H4 (cell line): ENCODE data around the gene MLXIP. TPM values are rescaled to one million over a fixed set of nuclear protein-coding genes. Genes with fewer than 3 reads are reported as not detected.

ENCODE experiments used
- DNase-seq: peaks from one replicate; pipeline ENCODE4 v3.0.0-alpha.2; 2015; ENCODE audit warnings: low spot score
- total RNA-seq: library from RNA; depleted of rRNA; stranded (reverse); fragments of >200 nt; shearing (Covaris generic); gene quantifications from 2 replicates; pipeline ENCODE4 v1.2.3, GENCODE V29; 2014; rRNA removed

The MLXIP gene
- total RNA-seq, 1 experiment from 2014 or later, result 5.0 TPM

DNA sequence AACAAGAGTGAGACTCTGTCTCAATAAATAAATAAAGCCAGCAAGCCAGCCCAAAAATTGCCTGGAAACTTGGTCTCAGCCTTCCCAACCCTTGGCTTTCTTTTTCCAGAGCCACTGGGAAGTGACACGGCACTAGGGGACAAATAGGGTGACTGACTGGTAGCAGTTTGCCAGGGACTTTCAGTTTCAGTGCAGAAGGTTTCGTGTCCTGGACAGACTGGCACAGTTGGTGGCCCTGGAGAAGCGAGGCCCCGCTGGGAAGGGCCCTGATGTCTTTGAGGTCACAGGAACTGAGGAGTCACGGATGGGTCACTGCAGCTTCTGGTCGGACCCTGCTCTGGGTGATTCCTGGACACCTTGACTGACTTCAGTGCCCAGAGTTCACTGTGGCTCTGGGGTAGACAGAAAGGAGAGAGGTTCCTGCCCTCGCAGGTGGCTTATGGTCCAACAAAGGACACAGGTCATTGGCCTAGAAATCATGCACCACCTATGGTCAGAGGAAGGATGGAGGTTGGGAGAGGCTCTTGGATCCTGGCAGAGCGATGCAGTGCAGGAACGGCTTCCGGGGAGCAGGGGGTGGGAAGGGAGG, 107.0 kb downstream of the MLXIP start:
- DNase-seq, result no peak

DNA sequence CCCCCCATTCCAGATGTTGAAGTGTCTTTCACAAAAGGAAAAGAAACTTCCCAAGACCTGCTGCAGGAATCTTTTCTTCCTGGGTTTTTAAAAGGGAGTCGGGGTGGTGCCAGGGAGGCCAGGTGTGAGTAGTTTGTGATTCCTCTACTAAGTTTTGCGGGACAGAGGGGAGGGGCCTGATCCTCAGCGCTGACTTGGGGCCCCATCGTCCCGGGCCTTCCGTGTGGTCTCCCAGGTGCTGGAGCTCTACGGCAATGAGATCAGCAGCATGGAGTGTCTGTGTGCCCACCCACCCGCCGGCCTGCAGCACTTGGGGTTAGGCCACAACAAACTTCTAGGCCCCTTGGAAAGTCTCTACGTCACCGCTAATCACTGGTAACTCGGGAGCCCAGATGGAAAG, 108.9 kb downstream of the MLXIP start:
- no peak for DNase-seq

DNA sequence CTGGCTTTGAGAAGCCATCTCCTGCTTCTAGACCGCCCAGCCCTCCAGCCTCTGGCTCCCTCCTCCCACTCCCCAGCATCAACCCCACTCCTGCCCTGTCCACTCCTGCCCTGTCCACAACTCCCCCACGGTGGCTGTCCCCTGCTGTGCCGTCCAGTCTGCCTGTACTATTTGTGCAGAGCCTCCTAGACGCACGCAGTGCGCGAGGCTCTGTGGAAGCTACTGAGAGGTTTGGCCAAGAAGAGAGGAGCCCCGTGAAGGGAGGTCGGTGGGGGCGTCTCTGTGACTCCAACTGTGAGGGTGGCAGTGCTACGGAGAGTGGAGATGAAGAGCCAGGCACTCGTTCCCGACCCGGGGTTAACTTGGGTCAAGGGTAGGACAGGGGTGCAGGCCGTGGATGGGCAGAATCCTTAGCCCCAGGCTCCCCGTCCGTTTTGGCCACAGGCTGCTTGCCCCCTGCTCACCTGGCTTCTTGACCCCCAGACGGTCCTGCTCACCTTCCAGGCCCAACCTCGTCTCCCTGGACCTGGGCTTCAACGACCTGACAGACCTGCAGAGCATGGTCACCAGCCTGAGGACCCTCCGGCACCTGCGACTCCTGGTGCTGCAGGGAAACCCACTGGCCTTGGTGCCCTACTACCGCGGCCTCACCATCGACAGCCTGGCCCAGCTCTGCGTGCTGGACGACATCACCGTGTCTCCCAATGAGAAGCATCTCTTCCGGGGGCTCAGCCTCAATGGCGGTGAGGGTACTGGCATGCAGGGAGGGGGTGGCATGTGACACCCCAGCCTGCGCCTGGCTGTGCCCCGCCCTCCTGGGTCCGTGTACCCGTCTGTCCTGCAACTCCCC, 111.3 kb downstream of the MLXIP start:
- DNase-seq, result no peak

DNA sequence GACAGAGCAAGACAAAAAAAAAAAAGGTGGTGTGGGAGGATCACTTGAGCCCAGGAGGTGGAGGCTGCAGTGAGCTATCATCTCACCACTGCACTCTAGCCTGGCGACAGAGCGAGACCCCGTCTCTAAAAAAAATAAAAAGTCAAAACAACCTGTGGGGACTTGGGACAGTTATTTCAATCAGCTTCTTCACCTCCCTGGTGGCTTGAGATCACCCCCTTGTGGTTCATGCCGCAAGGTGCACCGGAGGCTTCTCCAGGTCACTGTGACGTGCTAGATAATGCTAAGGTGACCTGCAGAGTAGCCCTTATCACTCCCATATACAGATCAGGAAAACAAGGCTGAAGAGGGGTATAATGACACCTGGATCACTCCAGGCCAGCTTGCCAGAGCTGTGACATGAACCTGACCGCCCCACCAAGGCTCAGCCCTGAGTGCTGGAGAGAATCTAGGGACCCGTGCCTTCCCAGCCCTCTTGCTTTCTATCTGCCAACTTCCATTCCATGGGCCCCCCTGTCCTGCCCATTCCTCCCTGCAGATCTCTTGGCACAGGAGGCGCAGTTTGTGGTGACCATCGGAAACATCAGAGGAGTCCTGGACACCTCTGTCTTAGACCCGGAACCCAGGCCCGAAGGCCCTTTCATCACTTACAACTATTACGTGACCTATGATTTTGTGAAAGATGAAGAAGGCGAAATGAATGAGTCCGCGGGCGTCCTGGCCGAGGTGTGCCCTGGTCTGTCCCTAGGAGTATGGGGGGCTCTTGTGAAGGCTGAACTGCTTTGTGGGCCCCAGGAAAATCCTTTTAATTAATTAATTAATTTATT, 112.5 kb downstream of the MLXIP start:
- peak; percentile 63 for DNase-seq

DNA sequence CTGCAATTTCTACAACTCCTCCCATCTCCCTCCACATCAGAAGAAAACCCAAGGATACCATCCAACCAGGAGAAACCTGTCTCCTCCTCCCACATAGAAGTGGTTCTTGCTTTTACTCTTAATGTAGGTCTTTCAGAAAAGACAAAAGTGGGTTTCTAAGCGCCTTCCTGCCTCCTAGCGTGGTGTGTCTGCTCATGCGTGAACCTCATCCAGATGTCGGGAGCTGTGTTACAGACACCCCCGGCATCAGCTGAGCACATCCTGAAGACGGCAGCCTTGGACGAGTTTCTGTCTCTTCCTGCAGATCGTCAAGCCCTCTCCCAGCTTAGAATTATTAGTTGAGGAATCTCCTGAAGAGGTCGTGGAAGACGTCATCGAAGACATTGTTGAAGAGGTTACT, 113.9 kb downstream of the MLXIP start:
- DNase-seq, result no peak

DNA sequence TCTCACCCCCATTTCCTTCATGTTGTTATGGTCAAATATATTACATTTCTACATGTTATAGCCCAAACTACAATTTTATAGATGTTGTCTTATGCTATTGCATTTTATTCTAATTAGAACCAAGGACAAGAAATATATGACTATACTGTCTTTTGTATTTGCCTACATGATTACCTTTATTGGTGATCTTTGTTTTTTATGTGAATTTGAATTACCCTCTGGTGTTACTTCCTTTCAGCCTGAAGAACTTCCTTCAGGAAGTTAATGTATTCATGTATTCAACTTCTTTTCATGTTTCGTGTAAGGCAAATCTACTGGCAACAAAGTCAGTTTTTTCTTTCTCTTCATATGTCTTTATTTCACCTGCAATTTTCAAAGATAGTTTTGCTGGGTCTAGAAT, 116.2 kb downstream of the MLXIP start:
- DNase-seq, result no peak

DNA sequence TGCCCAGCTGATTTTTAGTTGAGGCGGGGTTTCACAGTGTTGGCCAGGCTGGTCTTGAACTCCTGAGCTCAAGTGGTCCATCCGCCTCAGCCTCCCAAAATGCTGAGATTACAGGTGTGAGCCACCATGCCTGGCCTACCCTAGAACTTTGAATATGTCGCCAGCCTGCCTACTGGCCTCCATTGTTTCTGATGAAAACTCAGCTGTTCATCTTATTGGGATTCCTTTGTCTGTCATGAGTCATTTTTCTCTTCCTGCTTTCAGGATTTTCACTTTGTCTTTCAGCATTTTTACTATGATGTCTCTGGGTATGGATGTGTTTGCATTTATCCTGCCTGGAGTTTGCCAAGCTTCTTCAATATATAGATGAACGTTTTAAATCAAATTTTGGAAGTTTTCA, 116.8 kb downstream of the MLXIP start:
- no peak for DNase-seq

Other genes with a start within 250 kb of the MLXIP start
- gene HPD, start 219.9 kb upstream of the MLXIP start, total RNA-seq, result not detected in 2 replicates
- gene PSMD9, start 190.0 kb upstream of the MLXIP start, total RNA-seq, result 65.1 and 105 TPM in 2 replicates
- gene CFAP251, start 160.2 kb upstream of the MLXIP start, total RNA-seq, result 3.3 and 5.2 TPM in 2 replicates
- 1.5 and 1.8 TPM in 2 replicates for gene BCL7A, start 56.9 kb upstream of the MLXIP start, total RNA-seq
- not detected in 2 replicates for gene IL31, start 95.5 kb downstream of the MLXIP start, total RNA-seq
- not detected in 2 replicates for gene LRRC43, start 104.4 kb downstream of the MLXIP start, total RNA-seq
- gene B3GNT4, start 125.0 kb downstream of the MLXIP start, total RNA-seq, result 0.29 TPM in 1 of 2 replicates, not detected in the other
- 116 and 118 TPM in 2 replicates for gene DIABLO, start 147.3 kb downstream of the MLXIP start, total RNA-seq
- gene VPS33A, start 187.7 kb downstream of the MLXIP start, total RNA-seq, result 15.6 and 16.8 TPM in 2 replicates